GM18909 (cell line): ENCODE data around the gene C6.
"Not testable (repeated sequence)": the region's sequence is repeated elsewhere in the genome, so short reads cannot be mapped to it uniquely, and the experiment has no call there.

Experiments used
- ATAC-seq: cut with Tn5 transposase; IDR thresholded peaks from one replicate; pipeline ENCODE4 v1.9.1; 2021; ENCODE audit warnings: mild to moderate bottlenecking; ENCODE audit not compliant: unreplicated experiment, poor library complexity

C6 gene

GRCh38 chr5:41201082-41201772, 12.1 kb downstream of the C6 start:
- no peak for ATAC-seq

GRCh38 chr5:41200506-41200905, 12.8 kb downstream of the C6 start:
- ATAC-seq, result no peak

GRCh38 chr5:41199660-41200059, 13.7 kb downstream of the C6 start:
- no peak for ATAC-seq

GRCh38 chr5:41196197-41196596, 17.1 kb downstream of the C6 start:
- ATAC-seq, result no peak

GRCh38 chr5:41195228-41195627, 18.1 kb downstream of the C6 start:
- ATAC-seq, result no peak

- no peak for ATAC-seq
Observed at GRCh38 chr5:41194339-41194738, 19.0 kb downstream of the C6 start.

GRCh38 chr5:41193456-41194205, 19.7 kb downstream of the C6 start:
- ATAC-seq, result no peak

- ATAC-seq, result no peak
Observed at GRCh38 chr5:41191249-41191648, 22.1 kb downstream of the C6 start.

- no peak for ATAC-seq
Observed at GRCh38 chr5:41186143-41186542, 27.2 kb downstream of the C6 start.

GRCh38 chr5:41183331-41183730, 30.0 kb downstream of the C6 start:
- ATAC-seq, result not testable (repeated sequence)

GRCh38 chr5:41182666-41183065, 30.7 kb downstream of the C6 start:
- no peak for ATAC-seq

GRCh38 chr5:41181691-41182564, 31.4 kb downstream of the C6 start:
- no peak for ATAC-seq

- ATAC-seq, result no peak
Observed at GRCh38 chr5:41176952-41177351, 36.4 kb downstream of the C6 start.

- ATAC-seq, result no peak
Observed at GRCh38 chr5:41172012-41172411, 41.3 kb downstream of the C6 start.

GRCh38 chr5:41161271-41161670, 52.1 kb downstream of the C6 start:
- ATAC-seq, result no peak

GRCh38 chr5:41157272-41157894, 55.9 kb downstream of the C6 start:
- ATAC-seq, result no peak

- ATAC-seq, result no peak
Observed at GRCh38 chr5:41156739-41157138, 56.6 kb downstream of the C6 start.

- no peak for ATAC-seq
Observed at GRCh38 chr5:41154491-41154890, 58.8 kb downstream of the C6 start.

- no peak for ATAC-seq
Observed at GRCh38 chr5:41151564-41151963, 61.8 kb downstream of the C6 start.

GRCh38 chr5:41148448-41148847, 64.9 kb downstream of the C6 start:
- no peak for ATAC-seq

- no peak for ATAC-seq
Observed at GRCh38 chr5:41145306-41145705, 68.0 kb downstream of the C6 start.
